ENCODE data around the gene RASSF5.
A peak's percentile ranks its signal among the peaks of the same experiment; 100 is the strongest.

Gene RASSF5

DNA sequence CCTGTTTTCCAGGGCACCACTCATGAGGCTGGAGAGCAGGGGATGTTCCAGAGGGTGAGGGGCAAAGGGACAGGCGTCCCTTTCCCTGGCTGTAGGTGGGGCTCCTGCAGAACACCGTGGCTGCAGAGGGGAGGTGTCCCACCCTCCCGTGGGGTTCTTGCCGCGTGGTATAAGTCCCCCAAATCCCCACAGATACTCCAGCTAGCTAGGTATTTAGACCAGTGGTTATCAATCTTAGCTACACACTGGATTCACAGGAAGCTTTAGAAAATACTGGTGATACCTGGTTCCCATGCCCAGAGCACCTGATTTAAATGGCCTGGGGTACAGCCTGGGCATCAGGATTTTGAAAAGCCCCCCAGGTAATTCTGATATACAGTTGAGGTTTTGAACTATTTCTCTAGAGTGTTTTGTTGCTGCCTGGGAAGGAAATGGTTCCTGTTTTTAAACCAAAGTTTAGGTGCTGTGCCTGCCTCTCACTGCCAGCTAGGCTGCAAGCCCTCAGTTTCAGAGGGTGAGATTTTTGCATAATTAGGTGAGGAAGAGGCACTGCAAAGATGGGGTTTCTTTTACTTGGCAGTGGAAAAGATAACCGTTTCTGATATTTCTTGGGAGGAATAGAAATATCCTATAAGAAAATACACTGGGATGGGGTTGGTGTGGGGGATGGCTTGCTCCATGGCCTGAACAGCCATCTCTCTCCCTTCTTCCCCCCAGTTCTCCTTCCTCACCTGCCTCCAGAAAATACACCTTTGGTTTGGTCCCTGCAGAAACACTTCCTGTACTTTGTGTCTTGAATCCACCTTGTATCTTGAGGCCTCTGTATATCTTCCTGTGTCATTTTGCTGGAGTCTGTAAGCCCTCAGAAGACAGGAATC lies 51.7 kb downstream of the RASSF5 start:
- peak overlapping the region; percentile 94 for H3K4me3 ChIP-seq (ENCODE audit: low read length)
- H3K27ac ChIP-seq (ENCODE audit: low read length) = peak overlapping the region; percentile 89
- H3K27me3 ChIP-seq (replicated peaks; ENCODE audit: insufficient read depth, low read length) = no peaks in the 10 kb centered on the region
- H3K4me2 ChIP-seq (ENCODE audit: low read depth, low read length) = peak overlapping the region; percentile 90
- H3K36me3 ChIP-seq (replicated peaks; ENCODE audit: insufficient read depth, low read length) = no peaks in the 10 kb centered on the region; the same call in 1 of the 2 replicates
- H3K9me3 ChIP-seq (replicated peaks; ENCODE audit: insufficient read depth, low read length) = no peaks in the 10 kb centered on the region
- DNase-seq = peak; percentile 73
- H3F3A ChIP-seq (ENCODE audit: insufficient read depth, low read length) = peaks cover 92% of the 10 kb centered on the region
- H3K79me2 ChIP-seq (ENCODE audit: low read length) = peaks cover 76% of the 10 kb centered on the region
- H4K20me1 ChIP-seq (ENCODE audit: insufficient read depth, low read length) = no peaks in the 10 kb centered on the region
- TF ChIP-seq EZH2 (optimal IDR thresholded peaks at IDR 0.05; ENCODE audit: low read depth, low read length) (no peak), CTCF (IDR thresholded peaks at IDR 0.05; ENCODE audit: low read length) (no peak), EZH2phosphoT487 (IDR thresholded peaks at IDR 0.05; ENCODE audit: low read length) (no peak)
- peaks cover 63% of the 10 kb centered on the region for H3K4me1 ChIP-seq (ENCODE audit: low read length)
- H3K9me2 ChIP-seq (replicated peaks; ENCODE audit: insufficient read depth, low read length) = no peaks in the 10 kb centered on the region
- peak overlapping the region; percentile 95 for H3K9ac ChIP-seq (ENCODE audit: low read length)
- H2AFZ ChIP-seq (ENCODE audit: low read length) = no peak overlapping the region

DNA sequence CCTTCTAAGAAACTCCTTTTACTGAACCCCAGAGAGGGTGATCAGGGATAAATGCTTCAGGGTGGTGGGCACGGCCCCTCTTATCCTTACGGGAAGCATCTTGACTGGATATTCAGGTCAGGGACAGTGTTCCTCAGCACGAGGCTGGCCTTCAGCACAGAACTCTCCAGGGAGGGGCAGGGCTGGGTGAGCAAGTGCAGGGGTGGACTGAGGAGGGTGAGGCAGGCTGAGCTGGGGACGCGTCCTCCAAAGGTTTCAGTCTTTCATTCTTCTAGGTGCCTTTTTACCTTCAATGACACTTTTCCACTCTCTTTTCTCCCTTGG lies 52.3 kb downstream of the RASSF5 start:
- Histone ChIP-seq H3K36me3 (replicated peaks; ENCODE audit: insufficient read depth, low read length) (no peaks in the 10 kb centered on the region; the same call in 1 of the 2 replicates), H2AFZ (ENCODE audit: low read length) (no peak overlapping the region), H3K4me3 (ENCODE audit: low read length) (peak overlapping the region; percentile 94), H3K4me2 (ENCODE audit: low read depth, low read length) (peak overlapping the region; percentile 90), H3K9me2 (replicated peaks; ENCODE audit: insufficient read depth, low read length) (no peaks in the 10 kb centered on the region), H3K27me3 (replicated peaks; ENCODE audit: insufficient read depth, low read length) (no peaks in the 10 kb centered on the region), H3K4me1 (ENCODE audit: low read length) (peaks cover 63% of the 10 kb centered on the region), H3K9ac (ENCODE audit: low read length) (peak overlapping the region; percentile 95), H3K27ac (ENCODE audit: low read length) (peak overlapping the region; percentile 89), H4K20me1 (ENCODE audit: insufficient read depth, low read length) (no peaks in the 10 kb centered on the region), H3K79me2 (ENCODE audit: low read length) (peaks cover 82% of the 10 kb centered on the region), H3K9me3 (replicated peaks; ENCODE audit: insufficient read depth, low read length) (no peaks in the 10 kb centered on the region), H3F3A (ENCODE audit: insufficient read depth, low read length) (peaks cover 97% of the 10 kb centered on the region)
- no peak for TF ChIP-seq EZH2phosphoT487 (IDR thresholded peaks at IDR 0.05; ENCODE audit: low read length)
- no peak for TF ChIP-seq CTCF (IDR thresholded peaks at IDR 0.05; ENCODE audit: low read length)
- TF ChIP-seq EZH2 (optimal IDR thresholded peaks at IDR 0.05; ENCODE audit: low read depth, low read length) = no peak
- peak; percentile 46 for DNase-seq

GRCh38 chr1:206560007-206560716 lies 52.8 kb downstream of the RASSF5 start:
- TF ChIP-seq EZH2phosphoT487 (IDR thresholded peaks at IDR 0.05; ENCODE audit: low read length) = no peak
- TF ChIP-seq EZH2 (optimal IDR thresholded peaks at IDR 0.05; ENCODE audit: low read depth, low read length) = no peak
- TF ChIP-seq CTCF (IDR thresholded peaks at IDR 0.05; ENCODE audit: low read length) = no peak
- Histone ChIP-seq H3K79me2 (ENCODE audit: low read length) (peaks cover 87% of the 10 kb centered on the region), H3K4me2 (ENCODE audit: low read depth, low read length) (peak overlapping the region; percentile 90), H3K9me2 (replicated peaks; ENCODE audit: insufficient read depth, low read length) (no peaks in the 10 kb centered on the region), H3K27ac (ENCODE audit: low read length) (peak overlapping the region; percentile 89), H3K27me3 (replicated peaks; ENCODE audit: insufficient read depth, low read length) (no peaks in the 10 kb centered on the region), H2AFZ (ENCODE audit: low read length) (no peak overlapping the region), H3K36me3 (replicated peaks; ENCODE audit: insufficient read depth, low read length) (no peaks in the 10 kb centered on the region; the same call in 1 of the 2 replicates), H4K20me1 (ENCODE audit: insufficient read depth, low read length) (no peaks in the 10 kb centered on the region), H3F3A (ENCODE audit: insufficient read depth, low read length) (peaks cover 97% of the 10 kb centered on the region), H3K4me3 (ENCODE audit: low read length) (peak overlapping the region; percentile 94), H3K4me1 (ENCODE audit: low read length) (peaks cover 63% of the 10 kb centered on the region), H3K9ac (ENCODE audit: low read length) (peak overlapping the region; percentile 95), H3K9me3 (replicated peaks; ENCODE audit: insufficient read depth, low read length) (no peaks in the 10 kb centered on the region)
- peak; percentile 36 for DNase-seq

Data from MM.1S (cell line).